ENCODE results near the gene MTERF2.

The MTERF2 gene

GRCh38 chr12:106986135-106986534, 811 bp downstream of the MTERF2 start:
- no peak for DNase-seq

DNA sequence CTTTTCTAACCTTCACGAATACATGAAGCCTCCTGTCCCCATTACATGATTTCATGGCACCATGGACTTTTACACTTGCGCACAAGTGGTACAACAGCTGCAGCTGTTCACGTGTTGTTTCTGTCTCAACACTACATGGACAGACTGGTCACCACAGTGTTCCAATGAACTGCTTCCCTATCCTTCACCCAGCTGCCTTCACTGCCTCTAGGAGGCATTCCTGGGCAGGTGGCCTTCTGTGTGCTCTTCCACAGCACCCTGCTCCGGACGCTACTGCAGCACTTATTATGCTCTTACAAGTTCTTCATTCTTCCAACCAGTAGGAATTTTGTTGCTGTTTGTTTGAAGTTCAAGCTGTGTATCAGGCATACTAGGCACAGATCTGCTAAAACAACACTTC, 1.5 kb downstream of the MTERF2 start:
- DNase-seq: no peak

DNA sequence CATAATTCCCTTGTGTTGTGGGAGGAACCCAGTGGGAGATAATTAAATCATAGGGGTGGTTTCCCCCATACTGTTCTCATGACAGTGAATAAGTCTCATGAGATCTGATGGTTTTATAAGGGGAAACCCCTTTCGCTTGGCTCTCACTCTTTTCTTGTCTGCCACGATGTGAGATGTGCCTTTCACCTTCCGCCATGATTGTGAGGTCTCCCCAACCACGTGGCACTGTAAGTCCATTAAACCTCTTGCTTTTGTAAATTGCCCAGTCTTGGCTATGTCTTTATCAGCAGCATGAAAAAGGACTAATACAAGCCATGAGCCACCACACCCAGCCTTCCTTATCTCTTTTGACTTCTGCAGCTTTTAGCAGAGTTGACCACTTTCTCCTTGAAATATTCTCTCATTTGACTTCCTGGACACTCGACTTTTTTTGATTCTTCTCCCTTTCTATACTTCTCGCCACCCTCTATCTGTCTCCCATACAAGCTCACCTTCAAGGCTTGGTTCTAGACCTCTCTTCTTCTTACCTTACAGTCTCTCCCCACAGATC, 2.3 kb downstream of the MTERF2 start:
- DNase-seq: no peak

- DNase-seq: peak; percentile 33
Measured at GRCh38 chr12:106982229-106982628, 4.7 kb downstream of the MTERF2 start.

DNA sequence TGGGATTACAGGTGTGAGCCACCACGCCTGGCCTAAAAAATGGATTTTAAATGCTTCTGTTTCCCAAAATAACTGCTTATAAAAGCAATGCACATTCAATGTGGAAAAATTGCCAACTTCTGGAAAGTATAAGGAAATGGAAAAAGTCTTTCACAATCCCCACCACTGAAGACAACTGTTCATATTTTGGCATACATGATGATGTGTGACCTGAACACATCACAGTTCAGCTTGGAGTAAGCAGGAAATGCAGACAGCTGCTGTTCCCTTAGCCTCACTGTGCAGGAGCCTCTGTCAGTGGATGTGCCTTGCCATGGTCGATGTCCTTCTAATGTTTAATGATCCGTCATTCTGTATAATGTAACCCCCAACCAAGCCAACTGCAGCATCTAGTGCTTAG, 5.2 kb downstream of the MTERF2 start:
- DNase-seq: peak; percentile 31

DNA sequence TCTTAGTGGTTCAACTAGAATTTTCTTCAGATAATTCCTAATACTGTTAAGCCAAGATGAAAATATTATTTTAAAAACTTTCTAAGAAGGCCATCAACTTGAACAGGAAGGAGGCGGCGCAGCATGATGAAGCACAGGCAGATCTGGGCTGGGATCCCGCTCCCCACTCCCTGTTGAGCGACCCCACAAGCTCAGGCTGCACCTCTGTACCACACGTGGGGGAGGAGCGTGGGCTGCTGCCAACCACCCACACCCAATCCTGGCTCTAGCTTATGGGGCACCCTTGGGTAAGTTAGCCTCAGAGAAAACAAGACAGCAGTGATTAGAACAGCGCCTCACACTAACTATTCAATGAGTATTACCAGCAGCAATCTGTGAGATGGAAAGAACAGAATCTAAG, 6.0 kb downstream of the MTERF2 start:
- no peak for DNase-seq

DNA sequence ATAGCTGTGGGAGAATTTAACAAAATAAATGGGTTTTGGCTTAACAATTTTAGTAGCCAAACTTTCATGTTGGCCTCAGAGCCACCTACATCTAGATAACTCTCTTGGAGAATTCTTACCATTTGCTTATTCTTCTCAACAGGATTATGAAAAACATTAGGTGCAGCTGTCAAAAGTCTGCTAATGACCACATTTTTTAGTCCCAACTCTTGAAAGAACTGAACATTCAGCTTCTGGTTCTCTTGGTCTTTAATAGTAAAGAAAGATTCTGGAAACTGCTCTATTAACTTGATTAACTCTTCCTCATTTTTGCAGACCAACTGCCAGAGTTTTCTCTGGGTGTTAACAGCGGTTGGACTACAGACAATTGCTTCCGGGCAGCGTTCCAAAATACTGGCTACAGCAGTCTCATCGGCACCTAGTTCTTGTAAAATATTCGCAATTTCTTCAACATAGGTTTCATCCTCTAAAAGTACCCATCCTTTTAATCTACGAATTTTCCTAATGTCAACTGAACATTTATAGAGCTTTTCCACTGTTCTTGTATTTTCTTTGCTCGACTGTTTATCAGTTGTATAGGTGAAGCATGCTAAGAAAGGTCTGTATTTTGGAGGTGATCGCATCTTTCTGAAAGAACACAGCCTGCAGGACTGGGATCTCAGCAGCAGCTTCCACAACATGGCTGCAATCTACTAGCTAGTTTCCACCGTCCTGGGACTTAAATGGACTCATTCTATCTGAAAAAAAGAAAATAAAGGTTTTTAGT, 8.7 kb downstream of the MTERF2 start:
- no peak for DNase-seq

DNA sequence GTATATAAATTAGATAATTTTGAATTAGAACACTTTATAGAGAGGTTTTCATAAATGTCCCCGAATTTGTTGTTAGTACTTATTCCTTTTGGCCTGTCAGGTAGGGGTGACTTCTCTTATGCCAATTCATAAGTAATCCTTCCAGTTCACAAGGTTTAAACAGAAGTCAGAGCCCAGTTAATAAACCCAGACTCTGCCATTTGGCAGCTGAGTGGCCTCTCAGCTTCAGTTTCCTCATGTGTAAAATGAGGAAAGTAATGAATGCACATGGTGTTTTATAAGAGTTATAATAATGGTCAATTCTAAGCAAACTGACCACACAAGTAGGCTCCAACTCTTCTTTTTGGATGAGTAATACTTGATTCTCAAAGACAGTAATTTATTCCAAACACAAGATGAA, 10.3 kb downstream of the MTERF2 start:
- peak; percentile 36 for DNase-seq

GRCh38 chr12:106975993-106976658, 10.8 kb downstream of the MTERF2 start:
- DNase-seq: peak; percentile 84

- DNase-seq: no peak
Measured at GRCh38 chr12:106975098-106975497, 11.8 kb downstream of the MTERF2 start.

DNA sequence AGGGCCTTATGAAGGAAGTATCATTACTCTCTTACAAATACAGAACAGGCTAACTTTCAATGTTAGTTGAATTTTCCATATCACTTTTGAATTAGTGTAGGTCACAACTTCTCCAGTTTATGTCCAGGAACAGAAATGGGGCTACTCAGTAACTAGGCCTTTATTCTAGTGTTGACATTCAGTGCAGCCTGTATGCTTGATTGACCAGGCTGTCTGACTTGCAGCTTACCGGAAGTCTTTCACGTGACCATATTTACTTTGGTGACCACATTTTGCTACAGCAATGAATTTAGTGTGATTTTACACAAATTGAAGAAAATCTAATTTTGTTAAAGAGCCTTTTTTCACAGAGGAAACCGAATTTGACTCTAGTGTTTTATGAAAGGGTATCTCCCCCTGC, 12.4 kb downstream of the MTERF2 start:
- DNase-seq: no peak

DNA sequence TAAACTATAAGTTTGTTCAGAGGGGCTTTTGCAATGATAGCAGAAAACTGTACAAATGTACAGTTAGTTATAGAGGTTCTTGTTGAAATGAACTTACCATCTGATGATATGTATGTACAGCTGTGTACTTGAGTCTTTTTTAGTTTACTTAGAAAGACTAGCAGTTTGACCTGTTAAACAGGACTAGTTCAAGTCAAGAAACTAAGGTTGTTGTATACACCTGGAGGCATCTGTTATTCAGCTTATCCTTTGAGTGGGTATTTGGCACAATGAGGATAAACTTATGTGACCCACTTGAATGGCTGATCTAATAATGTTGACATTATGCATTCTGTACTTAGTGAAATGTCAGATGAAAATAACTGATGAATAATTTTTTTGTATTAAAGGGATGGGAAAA, 13.4 kb downstream of the MTERF2 start:
- no peak for DNase-seq

DNA sequence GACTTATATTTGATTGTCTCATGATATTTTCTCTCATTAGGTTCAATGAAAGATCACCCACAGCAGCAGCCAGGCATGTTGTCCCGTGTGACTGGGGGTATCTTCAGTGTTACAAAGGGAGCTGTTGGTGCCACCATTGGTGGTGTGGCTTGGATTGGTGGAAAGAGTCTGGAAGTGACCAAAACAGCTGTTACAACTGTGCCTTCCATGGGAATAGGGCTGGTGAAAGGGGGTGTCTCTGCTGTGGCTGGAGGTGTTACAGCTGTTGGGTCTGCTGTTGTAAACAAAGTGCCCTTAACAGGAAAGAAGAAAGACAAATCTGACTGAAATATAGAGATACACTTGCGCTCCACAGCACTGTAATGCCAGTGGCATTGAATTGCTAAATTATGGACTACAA, 15.9 kb downstream of the MTERF2 start:
- DNase-seq: no peak

DNA sequence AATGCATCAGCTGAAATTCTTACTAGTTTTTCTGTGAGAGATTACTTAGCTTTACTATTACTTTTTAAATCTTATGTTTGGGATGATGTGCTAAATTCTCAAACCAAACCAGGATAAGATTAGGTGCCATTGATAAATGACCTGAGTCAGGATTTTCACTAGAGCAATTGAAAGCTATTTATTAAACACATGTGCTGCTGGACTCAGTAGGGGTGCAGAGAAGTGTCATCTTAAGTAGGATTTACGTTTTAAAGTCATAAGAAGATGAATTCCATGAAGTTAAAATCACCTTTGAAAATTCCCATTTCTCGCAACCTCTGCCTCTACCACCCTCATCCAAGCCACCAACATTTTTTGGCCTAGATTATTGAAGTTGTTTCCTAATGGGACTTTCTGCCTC, 22.4 kb downstream of the MTERF2 start:
- DNase-seq: no peak

DNA sequence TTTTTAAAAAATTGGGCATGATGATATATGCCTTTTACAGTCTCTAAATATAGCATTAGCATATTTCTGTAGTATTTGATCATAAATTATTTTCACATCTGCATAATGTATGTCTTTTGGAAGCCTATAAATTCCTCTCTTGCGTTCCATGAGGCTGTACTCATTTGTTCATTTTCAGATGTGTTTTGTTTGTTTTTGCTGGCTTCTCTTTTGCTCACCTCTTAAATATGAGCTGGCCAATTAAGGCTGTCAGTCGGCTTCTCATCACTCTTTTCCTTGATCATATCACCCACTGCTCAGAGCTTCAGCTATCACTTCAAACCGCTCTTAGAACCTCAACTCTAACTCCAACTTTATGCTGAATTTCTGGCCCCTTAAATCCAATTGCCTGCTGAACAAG, 24.7 kb downstream of the MTERF2 start:
- no peak for DNase-seq

GRCh38 chr12:106960443-106960842, 26.5 kb downstream of the MTERF2 start:
- no peak for DNase-seq

GRCh38 chr12:106957583-106957982, 29.4 kb downstream of the MTERF2 start:
- no peak for DNase-seq

DNA sequence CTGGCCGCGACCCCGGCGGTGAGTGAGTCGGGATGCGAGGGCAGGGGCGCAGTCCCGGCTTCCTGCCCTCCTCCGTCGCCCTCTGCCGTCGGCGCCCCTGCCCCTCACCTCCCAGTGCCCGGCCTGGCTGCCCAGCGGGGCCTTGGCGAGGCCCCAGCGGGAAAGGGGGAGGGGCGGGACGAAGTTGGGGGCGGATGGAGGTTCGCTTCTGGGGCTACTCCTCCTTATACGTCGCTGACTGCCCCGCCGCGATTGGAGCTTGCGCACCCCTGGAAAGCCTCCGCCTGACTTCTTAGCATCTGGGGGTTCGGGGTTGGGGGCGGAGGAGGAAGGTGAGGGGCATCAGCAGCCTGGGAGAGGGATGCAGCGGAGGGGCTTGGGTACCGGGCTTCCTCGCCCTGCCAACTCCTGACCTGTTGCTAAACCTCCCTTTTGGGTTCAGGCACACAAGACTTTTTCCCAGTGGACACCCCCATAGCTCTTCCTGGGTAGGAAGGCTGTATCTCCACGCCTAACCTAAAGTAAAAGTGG, 30.8 kb downstream of the MTERF2 start:
- DNase-seq: peak; percentile 69

DNA sequence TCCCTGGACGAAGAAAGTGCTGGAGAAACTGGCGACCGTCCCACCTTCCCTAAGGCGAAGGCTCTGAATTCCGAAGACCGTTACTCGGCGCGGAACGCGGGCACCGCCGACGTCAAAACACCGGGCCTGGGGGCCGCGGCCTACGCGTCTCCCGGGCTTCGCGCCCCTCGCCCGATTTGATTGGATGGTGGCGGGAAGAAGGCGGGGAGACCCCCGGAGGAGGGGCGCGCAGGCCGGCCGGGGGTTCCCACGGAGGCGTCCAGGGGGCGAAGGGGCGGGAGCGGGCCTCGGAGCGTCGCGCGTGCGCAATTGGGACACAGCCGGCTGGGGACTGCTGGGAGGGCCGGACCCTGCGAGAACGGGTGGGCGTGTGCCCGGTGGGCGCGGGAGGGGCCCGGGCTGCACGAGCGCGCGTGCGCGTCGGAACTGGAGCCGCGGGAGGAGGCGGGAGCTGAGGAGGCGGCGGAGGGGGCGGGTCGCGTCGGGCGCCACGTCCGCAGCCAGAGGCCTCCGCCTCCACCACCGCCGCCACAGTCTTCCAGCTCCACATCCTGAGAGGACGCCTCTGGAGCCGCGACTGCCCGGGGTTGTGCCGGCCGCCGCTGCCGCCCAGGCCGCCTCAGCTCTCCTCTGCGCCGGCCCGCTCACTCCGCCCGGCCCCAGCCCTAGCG, 31.4 kb downstream of the MTERF2 start, which contains the start of gene TMEM263:
TSS of gene TMEM263 (plus strand) at position 531 of the 671 bp plus-strand sequence. CDS start 11,210 bp downstream, outside the sequence.
- DNase-seq: peak; percentile 95

DNA sequence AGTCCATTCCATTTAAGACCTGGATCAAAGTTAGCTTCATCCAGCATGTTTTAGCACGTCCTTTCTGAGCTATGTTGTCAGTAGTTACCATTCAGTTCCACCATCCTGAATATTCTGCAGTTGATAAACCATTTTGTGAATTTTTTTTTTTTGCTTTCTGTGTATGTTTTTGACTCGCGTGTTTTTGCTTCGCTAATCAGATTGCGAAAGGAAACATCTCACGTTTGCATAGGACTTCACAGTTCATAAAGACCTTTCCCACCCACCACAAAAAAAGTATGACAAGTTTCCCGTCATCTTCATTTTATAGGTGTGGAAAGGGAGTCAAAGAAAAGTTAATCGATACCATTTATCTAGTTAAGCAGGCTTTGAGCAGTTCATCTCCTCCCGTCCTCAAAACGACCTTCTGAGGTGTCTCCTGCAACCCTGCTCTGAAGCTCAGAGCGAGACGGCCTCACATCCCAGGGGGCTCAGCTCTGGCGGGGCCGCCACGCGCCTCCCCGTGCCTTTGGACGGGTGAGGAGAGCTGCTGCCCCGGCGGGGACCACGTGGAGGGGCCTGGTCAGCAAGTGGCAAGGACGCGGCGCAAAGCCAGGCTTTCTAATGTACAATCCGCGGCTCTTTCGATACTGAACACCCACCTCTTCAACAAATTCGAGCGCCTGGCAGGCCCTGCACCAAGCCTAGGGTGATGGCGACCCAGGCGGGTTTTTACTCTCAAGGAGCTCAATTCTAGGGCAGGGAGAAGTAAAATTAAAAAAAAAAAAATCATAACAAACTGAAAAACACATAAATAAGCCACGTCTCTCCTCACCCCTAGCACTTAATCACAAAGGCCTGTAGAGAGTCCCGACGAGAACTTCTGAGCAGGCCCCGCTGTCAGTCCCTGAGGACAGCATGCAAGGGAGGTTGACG, 32.2 kb downstream of the MTERF2 start:
- DNase-seq: peak; percentile 17

DNA sequence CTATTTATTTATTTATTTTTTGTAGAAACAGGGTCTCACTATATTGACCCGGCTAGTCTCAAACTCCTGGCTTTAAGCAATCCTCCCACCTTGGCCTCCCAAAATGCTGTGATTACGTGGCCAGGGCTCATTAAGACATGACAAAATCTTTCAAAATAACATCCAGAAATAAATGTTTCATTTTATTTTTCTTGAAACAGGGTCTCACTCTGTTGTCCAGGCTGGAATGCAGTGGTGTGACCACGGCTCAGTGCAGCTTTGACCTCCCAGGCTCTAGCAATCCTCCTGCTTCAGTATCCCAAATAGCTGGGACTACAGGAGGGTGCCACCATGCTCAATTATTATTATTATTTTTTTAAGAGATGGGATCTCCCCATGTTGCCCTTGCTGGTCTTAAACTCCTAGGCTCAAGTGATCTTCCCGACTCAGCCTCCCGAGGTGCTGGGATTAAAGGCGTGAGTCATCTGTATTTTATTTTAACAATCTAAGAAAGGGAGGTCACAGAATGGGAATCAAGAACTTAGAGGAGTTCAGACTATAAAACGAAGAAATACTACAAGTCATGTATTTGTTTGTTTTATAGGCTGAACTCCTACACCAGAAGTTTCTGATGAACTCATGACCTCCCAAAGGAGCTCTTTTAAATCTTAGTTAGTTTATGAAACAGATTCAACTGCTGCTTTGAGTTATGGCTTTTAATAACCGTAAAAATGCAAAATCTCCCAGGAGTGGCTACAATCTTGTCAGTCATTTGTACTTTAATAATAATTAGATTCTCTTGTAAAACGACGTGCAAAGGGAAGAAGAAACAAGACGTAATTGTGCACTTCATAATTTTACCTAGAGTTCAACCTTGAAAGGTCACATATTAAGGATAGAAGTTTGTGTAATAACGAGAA, 33.3 kb downstream of the MTERF2 start:
- DNase-seq: peak; percentile 58
